CD14-positive monocyte (primary cell): ENCODE measurements around the gene MAPK1. TPM values are rescaled to one million over a fixed set of nuclear protein-coding genes. Genes with fewer than 3 reads are reported as not detected.

Source experiments
- DNase-seq, 3 donors: peaks; one replicate each; pipeline ENCODE4 v3.0.0-alpha.2; 2011 to 2022
- H2AFZ ChIP-seq: 2 replicates; pipeline ENCODE4 v1.6.0; 2012; ENCODE audit warnings: mild to moderate bottlenecking, low read depth, low read length, inconsistent platforms; ENCODE audit not compliant: insufficient read depth, poor library complexity, severe bottlenecking
- H3K27ac ChIP-seq, 2 donors: 1 replicate in 1 of 2; 2 replicates in 1 of 2; pipeline ENCODE4 v1.5.1; 2012 to 2013; ENCODE audit warnings: low read length in 2 of 2, control low read depth in 1 of 2, inconsistent platforms in 1 of 2, low read depth in 1 of 2, mild to moderate bottlenecking in 1 of 2
- H3K27me3 ChIP-seq, 2 donors: one replicate each; pipeline versions ENCODE4 v1.6.0 to v1.6.1; 2011 to 2013; ENCODE audit warnings: low read length in 2 of 2; ENCODE audit not compliant: control insufficient read depth in 2 of 2, insufficient read depth in 2 of 2
- H3K36me3 ChIP-seq, 2 donors: replicated peaks in 1 of 2; 1 replicate in 1 of 2; 2 replicates in 1 of 2; pipeline versions ENCODE4 v1.5.1 to v1.6.1; 2012 to 2013; ENCODE audit warnings: low read length in 2 of 2, control low read depth in 1 of 2, inconsistent platforms in 1 of 2, mild to moderate bottlenecking in 1 of 2; ENCODE audit not compliant: insufficient read depth in 2 of 2, control insufficient read depth in 1 of 2
- H3K4me1 ChIP-seq, 2 donors: 1 replicate in 1 of 2; 2 replicates in 1 of 2; pipeline versions ENCODE4 v1.5.1 to v1.6.1; 2012 to 2013; ENCODE audit warnings: low read length in 2 of 2, control low read depth in 1 of 2, inconsistent platforms in 1 of 2, mild to moderate bottlenecking in 1 of 2, moderate library complexity in 1 of 2; ENCODE audit not compliant: insufficient read depth in 2 of 2, control insufficient read depth in 1 of 2
- H3K4me2 ChIP-seq: replicated peaks from 2 replicates; pipeline ENCODE3; 2012; ENCODE audit warnings: low read length, moderate library complexity, mild to moderate bottlenecking; ENCODE audit not compliant: poor library complexity, severe bottlenecking; ENCODE audit errors: extremely low read depth
- H3K4me3 ChIP-seq, 3 experiments: fragments of 200-600 bp in 1 of 3; sonication (generic) in 1 of 3; replicated peaks in 1 of 3; 1 replicate in 2 of 3; 2 replicates in 1 of 3; pipeline ENCODE4 v1.5.1; 2011 to 2013; ENCODE audit warnings: low read length in 3 of 3, mild to moderate bottlenecking in 3 of 3, control low read depth in 2 of 3, low read depth in 2 of 3, inconsistent platforms in 1 of 3, moderate library complexity in 1 of 3
- H3K79me2 ChIP-seq: 2 replicates; pipeline ENCODE4 v1.6.0; 2012; ENCODE audit warnings: mild to moderate bottlenecking, control low read depth, inconsistent platforms, low read length, moderate library complexity; ENCODE audit not compliant: insufficient read depth
- H3K9ac ChIP-seq: 2 replicates; pipeline ENCODE4 v1.6.0; 2017; ENCODE audit warnings: low read length, mild to moderate bottlenecking; ENCODE audit not compliant: insufficient read depth, poor library complexity, severe bottlenecking
- H3K9me3 ChIP-seq, 2 donors: replicated peaks in 1 of 2; 1 replicate in 1 of 2; 2 replicates in 1 of 2; pipeline versions ENCODE4 v1.5.1 to v1.6.1; 2012 to 2013; ENCODE audit warnings: low read length in 2 of 2, control low read depth in 1 of 2; ENCODE audit not compliant: control insufficient read depth in 1 of 2, insufficient read depth in 1 of 2
- H4K20me1 ChIP-seq: 2 replicates; pipeline ENCODE4 v1.6.0; 2012; ENCODE audit warnings: mild to moderate bottlenecking, low read length, control low read depth, moderate library complexity; ENCODE audit not compliant: insufficient read depth
- H3K27ac Mint-ChIP-seq, 7 donors: one replicate each; pipeline ENCODE4 v1.8.0; 2020; ENCODE audit warnings: mild to moderate bottlenecking in 7 of 7, mixed read lengths in 7 of 7, moderate library complexity in 6 of 7, inconsistent platforms in 2 of 7
- H3K27me3 Mint-ChIP-seq, 3 donors: one replicate each; pipeline ENCODE4 v1.8.0; 2021 to 2022; ENCODE audit warnings: low read depth in 3 of 3, mild to moderate bottlenecking in 3 of 3, mixed read lengths in 3 of 3, moderate library complexity in 3 of 3, inconsistent platforms in 1 of 3
- H3K36me3 Mint-ChIP-seq, 2 donors: one replicate each; pipeline ENCODE4 v1.8.0; 2020; ENCODE audit warnings: mixed read lengths in 2 of 2, inconsistent platforms in 1 of 2, mild to moderate bottlenecking in 1 of 2
- H3K4me1 Mint-ChIP-seq: one replicate; pipeline ENCODE4 v1.8.0; 2020; ENCODE audit warnings: mild to moderate bottlenecking, mixed read lengths
- H3K4me3 Mint-ChIP-seq, 2 donors: one replicate each; pipeline ENCODE4 v1.8.0; 2020; ENCODE audit warnings: mild to moderate bottlenecking in 2 of 2, mixed read lengths in 2 of 2, moderate library complexity in 1 of 2
- H3K9me3 Mint-ChIP-seq, 7 donors: one replicate each; pipeline ENCODE4 v1.8.0; 2020 to 2022; ENCODE audit warnings: mixed read lengths in 7 of 7, mild to moderate bottlenecking in 6 of 7, moderate library complexity in 6 of 7, inconsistent platforms in 2 of 7
- WGBS: methylation state at CpG from one replicate; pipeline ENCODE4 v1.1.5; 2013; ENCODE audit warnings: missing lambda C conversion rate; ENCODE audit not compliant: insufficient coverage; 5-methylcytosine and 5-hydroxymethylcytosine counted together
- intact Hi-C, 2 donors: fragments of 100-400 bp; cut with micrococcal nuclease; formaldehyde crosslinking; loops; one replicate each; pipeline versions ENCODE4 v1.15.0 to v1.15.1; 2023
- polyA plus RNA-seq, 3 donors: library from polyadenylated mRNA; depleted of rRNA in 1 of 3; unstranded in 2 of 3; stranded (reverse) in 1 of 3; fragments of 300-500 nt in 2 of 3; fragments of >200 nt in 1 of 3; fragmentation: Illumina TruSeq in 2 of 3; gene quantifications; 1 replicate in 2 of 3; 2 replicates in 1 of 3; pipeline ENCODE4 v1.2.3, GENCODE V29; 2012 to 2021
- TF ChIP-seq, protein P1 (sequence below): fragments of 200-600 bp; IDR thresholded peaks from one replicate; pipeline ENCODE4 v1.8.0; 2022; ENCODE audit warnings: antibody characterized with exemption, mild to moderate bottlenecking

The MAPK1 gene
- polyA plus RNA-seq, 3 donors, result 47.0 to 148 (median 118) TPM

DNA sequence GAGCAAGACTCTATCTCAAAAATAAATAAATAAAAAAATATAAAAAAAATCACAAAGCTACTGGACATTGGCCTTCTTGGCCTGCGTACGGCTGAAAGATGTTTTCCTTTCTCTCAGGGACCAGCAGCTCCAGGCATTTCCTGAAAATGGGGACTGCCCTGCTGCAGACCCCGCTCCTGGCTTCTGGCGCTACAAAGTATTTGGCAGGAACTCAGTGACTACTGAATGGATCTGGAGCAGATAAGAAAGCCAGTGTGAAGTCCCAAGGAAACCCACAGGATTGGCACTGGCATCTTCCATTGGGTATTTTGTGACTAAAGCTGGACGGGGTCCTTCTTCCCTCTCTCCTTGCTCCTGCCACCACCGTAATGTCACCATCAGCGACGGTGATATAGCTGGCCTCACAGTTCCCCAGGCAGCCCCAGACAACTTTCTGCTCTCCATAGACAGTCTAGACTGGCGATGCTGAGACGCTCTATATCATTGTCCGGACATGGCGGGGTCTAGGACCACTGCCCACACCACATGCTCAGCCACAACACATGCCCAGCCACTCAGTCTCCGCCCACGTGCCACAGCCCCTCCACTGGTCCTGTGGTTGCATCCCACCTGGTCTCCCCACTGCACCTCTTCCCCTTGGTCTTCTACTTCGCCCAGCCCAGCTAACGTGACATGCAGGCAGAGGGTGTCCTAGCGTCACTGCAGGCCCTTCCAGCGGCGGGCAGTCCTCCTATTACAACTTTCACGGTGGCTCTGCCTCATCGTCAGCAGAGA, 109.2 kb downstream of the MAPK1 start:
- WGBS, result 99% methylated on average over 21 of the region's 21 CpGs
- peaks cover 60 to 73% of the 10 kb centered on the region in 2 donors for H3K36me3 ChIP-seq
- H3K27me3 ChIP-seq, result no peaks in the 10 kb centered on the region
- peak overlapping the region in 4 of 7 donors; percentile 21 to 38 (median 32) for H3K27ac Mint-ChIP-seq
- no peak overlapping the region for H3K4me3 ChIP-seq
- no peak overlapping the region for H3K9ac ChIP-seq
- H3K9me3 ChIP-seq, result no peaks in the 10 kb centered on the region
- H3K4me2 ChIP-seq, result no peak overlapping the region
- no peak overlapping the region for H3K27ac ChIP-seq
- H3K9me3 Mint-ChIP-seq, result no peaks in the 10 kb centered on the region
- DNase-seq, result no peak
- H4K20me1 ChIP-seq, result peaks cover 42% of the 10 kb centered on the region
- H3K4me1 ChIP-seq, result no peaks in the 10 kb centered on the region
- peak overlapping the region in 1 of 2 donors; percentile 25 for H3K4me3 Mint-ChIP-seq
- no peak overlapping the region for H2AFZ ChIP-seq
- no peaks in the 10 kb centered on the region for H3K79me2 ChIP-seq
- H3K4me1 Mint-ChIP-seq, result peaks cover 13% of the 10 kb centered on the region
- intact Hi-C loops, result no loop called here
- TF ChIP-seq, protein P1, sequence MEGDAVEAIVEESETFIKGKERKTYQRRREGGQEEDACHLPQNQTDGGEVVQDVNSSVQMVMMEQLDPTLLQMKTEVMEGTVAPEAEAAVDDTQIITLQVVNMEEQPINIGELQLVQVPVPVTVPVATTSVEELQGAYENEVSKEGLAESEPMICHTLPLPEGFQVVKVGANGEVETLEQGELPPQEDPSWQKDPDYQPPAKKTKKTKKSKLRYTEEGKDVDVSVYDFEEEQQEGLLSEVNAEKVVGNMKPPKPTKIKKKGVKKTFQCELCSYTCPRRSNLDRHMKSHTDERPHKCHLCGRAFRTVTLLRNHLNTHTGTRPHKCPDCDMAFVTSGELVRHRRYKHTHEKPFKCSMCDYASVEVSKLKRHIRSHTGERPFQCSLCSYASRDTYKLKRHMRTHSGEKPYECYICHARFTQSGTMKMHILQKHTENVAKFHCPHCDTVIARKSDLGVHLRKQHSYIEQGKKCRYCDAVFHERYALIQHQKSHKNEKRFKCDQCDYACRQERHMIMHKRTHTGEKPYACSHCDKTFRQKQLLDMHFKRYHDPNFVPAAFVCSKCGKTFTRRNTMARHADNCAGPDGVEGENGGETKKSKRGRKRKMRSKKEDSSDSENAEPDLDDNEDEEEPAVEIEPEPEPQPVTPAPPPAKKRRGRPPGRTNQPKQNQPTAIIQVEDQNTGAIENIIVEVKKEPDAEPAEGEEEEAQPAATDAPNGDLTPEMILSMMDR, result no peak
- peaks cover 55 to 73% of the 10 kb centered on the region in 2 donors for H3K36me3 Mint-ChIP-seq
- peaks cover 0 to 2% (median 1%) of the 10 kb centered on the region in 3 donors for H3K27me3 Mint-ChIP-seq

- intact Hi-C loops, result no loop called here
- Histone ChIP-seq H4K20me1 (peaks cover 22% of the 10 kb centered on the region), H3K9ac (no peak overlapping the region), H3K4me1 (no peaks in the 10 kb centered on the region), H3K79me2 (no peaks in the 10 kb centered on the region), H3K4me3 (no peak overlapping the region), H3K36me3 (peaks cover 37 to 54% of the 10 kb centered on the region in 2 donors), H2AFZ (no peak overlapping the region), H3K4me2 (no peak overlapping the region), H3K27ac (no peak overlapping the region), H3K9me3 (no peaks in the 10 kb centered on the region), H3K27me3 (no peaks in the 10 kb centered on the region)
- WGBS, result 94% methylated on average over 3 of the region's 5 CpGs
- Mint-ChIP-seq H3K36me3 (peaks cover 40 to 63% of the 10 kb centered on the region in 2 donors), H3K27ac (peak overlapping the region in 1 of 7 donors; percentile 39), H3K27me3 (peaks cover 0 to 4% (median 1%) of the 10 kb centered on the region in 3 donors), H3K4me1 (peaks cover 13% of the 10 kb centered on the region), H3K4me3 (no peak overlapping the region), H3K9me3 (no peaks in the 10 kb centered on the region)
- no peak for DNase-seq
- TF ChIP-seq, protein P1, result no peak
Measured at GRCh38 chr22:21755851-21756284, 111.6 kb downstream of the MAPK1 start.
